Measurements from ENCODE around the gene BLACAT1. TPM values are rescaled to one million over a fixed set of nuclear protein-coding genes. Genes with fewer than 3 reads are reported as not detected.

BLACAT1 gene
- total RNA-seq, 3 donors from 2014 or later: 0.11 to 0.13 TPM; not detected in 1

DNA sequence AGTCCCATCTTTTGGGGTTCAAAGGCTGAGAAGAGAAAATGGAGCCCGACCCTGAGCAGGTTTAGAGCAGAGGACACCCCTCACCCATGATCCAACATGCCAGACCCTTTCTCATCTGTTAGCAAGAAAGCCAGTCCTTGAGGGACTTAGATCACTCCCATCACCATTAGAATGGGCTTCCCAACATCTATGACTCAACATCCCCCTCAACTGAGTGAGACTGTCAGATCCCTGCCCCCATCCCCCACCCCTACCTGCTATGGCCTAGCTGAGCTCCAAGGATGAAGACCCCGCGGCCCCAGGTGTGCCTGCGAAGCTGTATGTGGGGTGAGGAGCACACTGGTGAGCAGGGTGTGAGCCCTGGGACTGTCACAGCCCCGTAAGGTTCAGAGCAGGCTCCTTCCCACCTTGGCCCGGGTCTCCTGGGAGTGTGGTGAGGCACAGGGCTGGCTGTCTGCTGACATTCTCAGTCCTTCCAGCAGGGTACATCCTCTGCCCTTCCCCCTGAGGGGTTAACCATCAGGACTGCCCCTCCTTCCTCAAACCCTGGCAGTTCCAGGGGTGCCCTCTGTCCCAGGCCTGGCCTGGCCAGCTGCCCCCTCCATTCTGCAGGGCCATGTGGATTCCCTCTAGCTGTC lies 21.4 kb upstream of the BLACAT1 start:
- H3K4me3 Mint-ChIP-seq: no peak overlapping the region
- H3K36me3 Mint-ChIP-seq (ENCODE audit: insufficient read depth): no peaks in the 10 kb centered on the region
- H3K27me3 Mint-ChIP-seq (ENCODE audit: low read depth): peaks cover 38% of the 10 kb centered on the region
- H3K4me1 Mint-ChIP-seq (ENCODE audit: low read depth): peaks cover 24% of the 10 kb centered on the region
- DNase-seq (no peak), ATAC-seq (no peak)
- peaks cover 11% of the 10 kb centered on the region for H3K9me3 Mint-ChIP-seq

DNA sequence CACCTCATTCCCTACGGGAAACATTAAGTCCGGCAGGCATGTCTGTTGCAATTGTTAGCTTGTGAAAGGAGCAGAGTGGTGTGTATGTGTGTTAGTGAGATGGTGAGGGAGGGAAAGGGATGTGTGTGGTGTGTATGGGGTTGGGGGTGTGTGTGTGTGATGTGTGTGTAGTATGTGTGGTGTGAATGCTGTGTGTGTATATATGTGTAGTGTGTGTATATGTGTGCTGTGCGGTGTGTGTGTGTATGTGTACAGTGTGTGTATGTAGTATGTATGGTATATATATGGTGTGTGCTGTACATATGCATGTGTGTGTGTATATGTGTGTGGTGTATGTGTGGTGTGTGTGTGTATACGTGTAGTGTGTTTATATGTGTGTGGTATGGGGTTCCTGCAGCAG lies 20.8 kb upstream of the BLACAT1 start:
- H3K4me3 Mint-ChIP-seq: no peak overlapping the region
- no peaks in the 10 kb centered on the region for H3K36me3 Mint-ChIP-seq (ENCODE audit: insufficient read depth)
- DNase-seq: no peak
- H3K27me3 Mint-ChIP-seq (ENCODE audit: low read depth): peaks cover 38% of the 10 kb centered on the region
- no peak for ATAC-seq
- peaks cover 21% of the 10 kb centered on the region for H3K4me1 Mint-ChIP-seq (ENCODE audit: low read depth)
- peaks cover 11% of the 10 kb centered on the region for H3K9me3 Mint-ChIP-seq

DNA sequence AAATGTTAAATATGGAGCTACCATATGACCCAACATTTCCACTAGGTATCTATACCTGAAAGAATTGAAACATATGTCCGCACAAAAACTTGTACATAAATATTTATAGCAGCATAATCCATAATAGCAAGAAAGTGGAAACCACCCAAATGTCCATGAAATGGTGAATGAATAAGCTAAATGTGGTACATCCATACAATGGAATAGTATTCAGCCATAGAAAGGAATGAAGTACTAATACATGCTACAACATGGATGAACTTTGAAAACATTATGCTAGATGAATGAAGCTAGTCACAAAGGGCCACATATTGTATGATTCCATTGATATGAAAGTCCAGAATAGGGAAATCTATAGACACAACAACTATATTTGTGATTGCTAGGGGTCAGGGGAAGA lies 20.0 kb upstream of the BLACAT1 start:
- Mint-ChIP-seq H3K27me3 (ENCODE audit: low read depth) (peaks cover 38% of the 10 kb centered on the region), H3K9me3 (peaks cover 11% of the 10 kb centered on the region), H3K4me3 (no peak overlapping the region), H3K4me1 (ENCODE audit: low read depth) (peaks cover 14% of the 10 kb centered on the region), H3K36me3 (ENCODE audit: insufficient read depth) (no peaks in the 10 kb centered on the region)
- ATAC-seq: no peak
- DNase-seq: no peak

DNA sequence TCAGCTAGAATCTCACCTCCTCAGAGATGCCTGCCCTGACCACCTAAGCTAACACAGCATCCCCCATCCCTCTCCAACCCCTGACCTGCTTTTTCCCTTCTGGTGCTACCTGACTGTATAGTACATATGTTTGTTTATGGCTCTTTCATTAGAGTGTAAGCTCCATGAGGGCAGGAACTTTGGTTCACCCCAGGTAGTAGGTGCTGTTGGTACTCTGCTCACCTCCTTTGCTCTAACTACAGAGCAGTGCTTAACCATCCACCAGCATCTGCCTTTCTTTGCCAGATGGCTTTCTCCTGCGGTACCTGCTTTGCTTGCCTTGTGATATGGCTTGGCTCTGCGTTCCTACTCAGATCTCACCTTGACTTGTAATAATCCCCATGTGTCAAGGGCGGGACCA lies 18.7 kb upstream of the BLACAT1 start:
- Mint-ChIP-seq H3K9me3 (peaks cover 11% of the 10 kb centered on the region), H3K27me3 (ENCODE audit: low read depth) (peaks cover 40% of the 10 kb centered on the region), H3K36me3 (ENCODE audit: insufficient read depth) (no peaks in the 10 kb centered on the region), H3K4me3 (no peak overlapping the region), H3K4me1 (ENCODE audit: low read depth) (peaks cover 2% of the 10 kb centered on the region)
- DNase-seq (no peak), ATAC-seq (no peak)

DNA sequence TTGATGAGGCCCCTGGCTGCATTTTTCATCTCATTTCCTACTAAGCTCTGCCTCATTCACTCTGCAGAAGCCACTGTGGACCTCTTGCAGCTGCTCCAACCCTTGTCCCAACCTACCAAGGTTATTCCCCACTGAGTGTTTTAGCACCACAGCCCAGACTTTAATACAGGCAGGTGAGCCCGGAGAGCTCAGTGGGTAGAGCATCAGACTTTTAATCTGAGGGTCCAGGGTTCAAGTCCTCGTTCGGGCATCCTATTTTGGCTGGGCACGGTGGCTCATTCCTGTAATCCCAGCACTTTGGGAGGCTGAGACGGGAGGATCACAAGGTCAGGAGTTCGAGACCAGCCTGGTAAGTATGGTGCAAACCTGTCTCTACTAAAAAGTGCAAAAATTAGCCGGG lies 18.1 kb upstream of the BLACAT1 start:
- DNase-seq: no peak
- Mint-ChIP-seq H3K9me3 (peaks cover 11% of the 10 kb centered on the region), H3K27me3 (ENCODE audit: low read depth) (peaks cover 45% of the 10 kb centered on the region), H3K36me3 (ENCODE audit: insufficient read depth) (no peaks in the 10 kb centered on the region), H3K4me1 (ENCODE audit: low read depth) (no peaks in the 10 kb centered on the region), H3K4me3 (no peak overlapping the region)
- ATAC-seq: no peak

DNA sequence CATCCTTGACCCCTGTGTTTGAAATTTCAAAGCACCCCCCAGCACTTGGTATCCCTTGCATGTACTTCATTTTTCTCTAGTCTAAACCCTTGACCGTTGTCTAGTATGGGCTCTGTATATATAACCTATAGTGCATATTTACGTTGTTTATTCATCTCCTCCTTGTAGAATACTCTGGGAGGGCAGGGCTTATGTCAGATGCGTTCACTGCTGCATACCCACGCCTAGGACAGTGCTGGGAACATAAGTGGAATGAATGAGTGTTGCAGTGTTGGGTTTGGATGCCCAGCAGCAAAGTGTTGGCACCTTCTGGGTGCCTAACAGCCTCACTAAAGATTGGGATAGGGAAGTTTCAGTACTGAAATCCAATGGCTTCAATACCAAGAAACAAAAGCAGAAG lies 17.6 kb upstream of the BLACAT1 start:
- Mint-ChIP-seq H3K4me1 (ENCODE audit: low read depth) (no peaks in the 10 kb centered on the region), H3K36me3 (ENCODE audit: insufficient read depth) (no peaks in the 10 kb centered on the region), H3K9me3 (peaks cover 11% of the 10 kb centered on the region), H3K4me3 (no peak overlapping the region), H3K27me3 (ENCODE audit: low read depth) (peaks cover 45% of the 10 kb centered on the region)
- DNase-seq: no peak
- ATAC-seq: no peak

DNA sequence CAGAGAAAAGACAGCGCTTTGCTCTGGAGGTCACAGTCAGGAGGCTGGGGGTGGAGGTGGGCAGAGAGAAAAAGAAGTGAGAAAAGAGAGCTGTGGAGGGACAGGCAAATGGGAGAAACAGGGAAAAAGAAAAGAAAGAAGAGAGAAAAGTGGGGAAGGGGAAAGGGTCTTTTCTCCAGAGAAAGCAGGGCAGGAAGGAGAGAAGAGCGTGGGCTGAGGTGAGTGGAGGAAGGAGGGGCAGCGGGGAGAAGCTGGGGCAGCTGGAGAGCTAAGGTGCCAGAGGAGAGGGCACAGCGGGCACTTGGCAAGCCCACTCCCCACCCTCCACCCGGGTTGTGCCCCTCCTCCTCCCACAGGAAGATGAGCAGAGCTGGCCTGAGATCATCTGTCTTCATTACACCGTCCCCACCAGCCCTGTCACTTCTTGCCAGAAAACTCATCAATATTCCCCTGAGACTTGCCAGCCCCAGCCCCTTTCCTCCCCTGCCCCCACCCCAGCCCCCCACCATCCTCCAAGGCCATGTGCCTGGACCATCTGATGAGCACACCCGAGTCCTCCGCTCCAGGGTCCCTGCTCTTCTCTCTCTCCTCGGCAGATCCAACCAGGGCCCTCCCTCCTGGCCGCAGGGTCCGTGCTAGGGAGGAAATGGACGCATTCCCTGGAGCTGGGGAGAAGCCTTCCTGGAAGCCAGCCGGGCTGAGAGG lies 17.0 kb upstream of the BLACAT1 start:
- Mint-ChIP-seq H3K4me3 (no peak overlapping the region), H3K9me3 (peaks cover 11% of the 10 kb centered on the region), H3K4me1 (ENCODE audit: low read depth) (no peaks in the 10 kb centered on the region), H3K36me3 (ENCODE audit: insufficient read depth) (no peaks in the 10 kb centered on the region), H3K27me3 (ENCODE audit: low read depth) (peaks cover 45% of the 10 kb centered on the region)
- ATAC-seq (no peak), DNase-seq (no peak)

DNA sequence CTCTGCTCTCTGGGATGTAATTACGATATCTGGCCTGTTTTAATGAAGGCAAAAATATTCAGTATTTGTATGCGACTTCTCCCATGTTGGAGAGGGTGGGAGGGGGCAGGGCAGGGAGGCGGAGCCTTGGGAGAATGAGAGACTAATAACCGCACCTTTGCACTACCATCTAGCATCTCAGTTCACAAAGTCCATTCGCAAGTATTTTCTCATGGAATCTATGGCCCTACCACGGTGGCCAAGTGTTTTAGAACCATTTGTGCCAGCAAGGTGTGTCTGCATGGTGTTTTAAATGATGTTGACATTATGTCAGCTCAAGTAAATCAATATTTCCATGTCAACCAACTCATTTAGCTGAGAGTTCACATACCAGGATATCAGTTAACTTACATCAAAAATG lies 14.3 kb upstream of the BLACAT1 start:
- no peak for DNase-seq
- H3K36me3 Mint-ChIP-seq (ENCODE audit: insufficient read depth): no peaks in the 10 kb centered on the region
- no peaks in the 10 kb centered on the region for H3K4me1 Mint-ChIP-seq (ENCODE audit: low read depth)
- H3K9me3 Mint-ChIP-seq: peaks cover 7% of the 10 kb centered on the region
- no peak overlapping the region for H3K4me3 Mint-ChIP-seq
- peaks cover 42% of the 10 kb centered on the region for H3K27me3 Mint-ChIP-seq (ENCODE audit: low read depth)
- no peak for ATAC-seq

DNA sequence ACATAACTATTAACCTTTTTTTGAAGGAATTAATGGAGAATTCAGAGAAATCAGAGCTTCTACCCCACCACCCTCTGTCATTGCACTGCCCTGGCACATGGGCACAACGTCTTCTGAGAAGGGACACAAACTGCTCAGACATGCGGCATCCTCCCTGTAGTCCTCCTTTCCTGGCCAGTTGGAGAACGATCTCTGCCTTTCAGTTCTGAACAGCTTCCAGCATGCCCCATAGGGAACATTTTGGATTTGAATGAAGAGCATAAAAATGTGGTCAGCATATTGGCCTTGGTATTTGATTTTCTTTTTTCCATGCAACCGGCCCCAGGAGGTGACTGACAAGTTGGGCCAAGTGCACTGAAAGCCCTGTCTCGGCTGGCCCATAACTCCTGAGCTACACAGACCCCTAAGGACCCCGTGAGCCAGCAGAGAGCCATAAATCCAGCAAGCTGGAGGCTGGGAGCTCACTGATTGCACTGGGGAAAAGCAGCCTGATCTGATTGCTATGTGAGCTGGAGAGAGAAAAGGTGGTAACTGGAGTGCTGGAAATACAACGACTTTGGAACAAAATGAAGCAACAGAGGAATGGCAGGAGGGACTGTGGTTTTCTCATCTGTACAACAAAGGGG lies 10.9 kb upstream of the BLACAT1 start:
- H3K27me3 Mint-ChIP-seq (ENCODE audit: low read depth): peaks cover 13% of the 10 kb centered on the region
- ATAC-seq: no peak
- no peaks in the 10 kb centered on the region for H3K4me1 Mint-ChIP-seq (ENCODE audit: low read depth)

DNA sequence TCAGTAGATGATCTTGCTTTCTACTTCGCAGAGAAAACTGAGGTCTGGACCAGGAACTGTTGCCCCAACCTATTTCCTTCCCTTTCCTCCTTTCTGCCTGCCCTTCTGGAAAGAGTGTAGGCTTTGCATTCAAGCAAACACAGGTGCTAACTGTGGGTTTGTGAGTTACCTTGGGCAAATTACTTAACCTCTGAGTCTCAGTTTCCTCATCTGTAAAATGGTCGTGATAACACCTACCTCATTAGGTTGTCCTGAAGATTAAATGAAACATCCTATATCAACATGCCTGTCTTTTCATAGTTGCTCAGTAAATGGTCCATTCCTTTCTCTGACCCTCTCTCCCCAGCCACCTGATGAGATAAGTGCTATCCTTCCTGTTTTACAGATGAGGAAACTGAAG lies 9.5 kb upstream of the BLACAT1 start:
- no peaks in the 10 kb centered on the region for H3K36me3 Mint-ChIP-seq (ENCODE audit: insufficient read depth)
- no peaks in the 10 kb centered on the region for H3K9me3 Mint-ChIP-seq
- no peaks in the 10 kb centered on the region for H3K4me1 Mint-ChIP-seq (ENCODE audit: low read depth)
- H3K4me3 Mint-ChIP-seq: no peak overlapping the region
- ATAC-seq (no peak), DNase-seq (no peak)
- H3K27me3 Mint-ChIP-seq (ENCODE audit: low read depth): peaks cover 15% of the 10 kb centered on the region

More for the DNA sequence above, 10.9 kb upstream of the BLACAT1 start:
- H3K9me3 Mint-ChIP-seq: no peaks in the 10 kb centered on the region
- H3K4me3 Mint-ChIP-seq: no peak overlapping the region
- DNase-seq: no peak
- H3K36me3 Mint-ChIP-seq (ENCODE audit: insufficient read depth): no peaks in the 10 kb centered on the region

DNA sequence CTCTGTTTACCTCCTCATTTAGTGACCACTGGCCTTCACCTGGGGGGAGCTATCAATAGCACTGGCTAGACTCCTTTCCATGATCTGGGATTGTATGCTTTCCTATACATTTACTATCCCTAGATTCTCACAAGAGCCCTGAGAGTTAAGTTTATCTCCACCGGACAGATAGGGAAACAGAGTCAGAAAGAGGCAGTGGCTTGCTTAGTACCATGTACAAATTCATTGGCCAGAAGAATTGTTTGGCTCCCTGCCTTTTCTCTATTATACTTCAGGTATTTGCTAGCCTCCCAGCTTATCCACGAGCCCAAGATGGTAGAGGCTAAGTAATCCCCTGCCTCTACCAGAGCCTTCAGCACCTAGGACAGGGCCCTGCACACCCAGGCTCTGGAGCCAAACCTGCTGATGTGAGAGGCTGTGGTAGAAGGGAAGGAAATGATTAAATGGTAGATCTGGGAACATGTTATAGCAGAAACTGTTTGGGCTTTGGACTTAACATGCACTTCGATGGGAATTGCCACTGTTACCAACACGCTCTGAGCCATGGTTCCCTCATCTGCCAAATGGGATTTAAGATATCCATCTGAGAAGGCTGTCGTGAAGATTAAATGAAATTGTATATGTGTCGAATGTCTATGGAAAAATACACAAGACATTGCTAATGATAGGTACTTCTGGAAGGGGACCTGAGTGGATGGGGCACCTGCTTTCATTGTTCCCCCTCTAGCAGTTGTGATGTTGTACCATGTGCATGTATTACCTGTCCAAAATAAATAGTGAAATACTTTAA lies 3.1 kb upstream of the BLACAT1 start:
- Mint-ChIP-seq H3K4me1 (ENCODE audit: low read depth) (peaks cover 12% of the 10 kb centered on the region), H3K27me3 (ENCODE audit: low read depth) (peaks cover 60% of the 10 kb centered on the region), H3K4me3 (no peak overlapping the region), H3K36me3 (ENCODE audit: insufficient read depth) (no peaks in the 10 kb centered on the region), H3K9me3 (no peaks in the 10 kb centered on the region)
- DNase-seq: no peak
- ATAC-seq: no peak

DNA sequence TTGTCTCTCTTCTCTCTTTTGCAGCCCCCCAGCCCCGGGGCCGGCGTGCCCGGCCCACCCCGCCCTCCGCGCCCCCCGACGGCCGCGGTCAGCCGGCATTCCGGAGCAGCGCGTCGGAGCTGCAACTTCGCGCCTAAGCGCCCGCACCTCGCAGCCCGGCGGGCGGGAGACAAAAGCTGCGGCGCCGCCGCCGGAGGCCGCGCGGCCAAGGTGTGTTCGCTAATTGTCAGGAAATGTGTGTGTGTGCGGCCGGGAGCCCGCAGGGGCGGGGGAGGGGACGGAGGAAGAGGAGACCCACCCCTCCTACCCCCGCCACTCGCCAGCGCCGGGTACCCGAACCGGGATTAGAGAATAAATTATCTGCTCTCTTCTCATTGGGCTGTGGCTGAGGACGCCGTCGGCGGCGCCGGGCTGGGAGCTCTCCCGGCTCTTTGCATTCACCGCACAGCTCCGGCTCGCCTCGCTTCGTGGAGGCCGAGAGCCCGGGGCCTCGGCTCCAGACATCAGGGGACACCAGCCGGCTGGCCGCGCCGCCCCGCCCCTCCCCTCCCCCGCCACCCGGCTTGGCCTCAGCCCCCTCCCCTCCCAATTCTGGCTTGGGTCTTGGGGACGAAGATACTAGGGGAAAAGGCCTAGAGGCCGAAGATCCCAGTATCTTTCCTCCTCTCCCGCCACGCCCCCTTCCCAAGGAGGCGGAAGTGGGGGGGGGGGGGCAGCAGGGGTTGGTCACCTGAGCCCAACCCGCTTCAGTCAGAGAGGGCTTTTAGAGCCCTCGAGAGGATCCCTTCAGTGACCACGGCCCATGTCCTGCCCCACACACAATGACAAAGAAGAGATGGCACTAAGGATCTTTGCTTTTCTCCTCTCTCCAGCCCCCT lies 1.3 kb upstream of the BLACAT1 start:
- ATAC-seq (peak; percentile 43 to 49), DNase-seq (no peak)
- H3K36me3 Mint-ChIP-seq (ENCODE audit: insufficient read depth): no peaks in the 10 kb centered on the region
- peaks cover 12% of the 10 kb centered on the region for H3K4me1 Mint-ChIP-seq (ENCODE audit: low read depth)
- peaks cover 76% of the 10 kb centered on the region for H3K27me3 Mint-ChIP-seq (ENCODE audit: low read depth)
- H3K4me3 Mint-ChIP-seq: peak overlapping the region; percentile 53
- H3K9me3 Mint-ChIP-seq: no peaks in the 10 kb centered on the region

DNA sequence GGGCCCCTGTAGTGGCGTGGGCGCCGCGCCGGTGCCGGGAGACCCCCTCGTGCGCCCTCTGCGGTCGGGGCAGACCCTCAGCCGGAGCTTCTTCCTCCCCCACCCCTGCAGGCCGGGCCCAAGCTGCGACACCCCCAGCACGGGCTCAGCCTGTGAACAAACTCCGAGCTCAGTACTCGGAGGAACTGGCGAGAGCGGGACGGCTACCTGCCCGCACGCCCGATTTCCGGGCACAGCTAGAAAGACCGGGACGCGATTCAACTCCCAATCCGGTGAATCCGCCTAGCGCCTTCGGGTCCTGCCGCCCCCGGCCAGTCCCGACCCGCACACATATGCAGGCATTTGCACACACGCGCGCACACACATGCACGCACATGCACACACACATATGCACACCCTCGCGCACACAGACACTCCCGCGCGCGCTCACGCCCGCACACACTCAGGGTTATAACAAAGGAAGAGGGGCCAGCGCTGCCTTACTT lies 580 bp upstream of the BLACAT1 start:
- peak; percentile 23 to 39 for ATAC-seq
- Mint-ChIP-seq H3K27me3 (ENCODE audit: low read depth) (peaks cover 79% of the 10 kb centered on the region), H3K4me3 (peak overlapping the region; percentile 71), H3K36me3 (ENCODE audit: insufficient read depth) (no peaks in the 10 kb centered on the region), H3K9me3 (no peaks in the 10 kb centered on the region), H3K4me1 (ENCODE audit: low read depth) (peaks cover 12% of the 10 kb centered on the region)
- no peak for DNase-seq
